HepG2 (cell line): Measurements from ENCODE around the gene PKD1L1. TPM values are rescaled to one million over a fixed set of nuclear protein-coding genes. Genes with fewer than 3 reads are reported as not detected.
A peak's percentile ranks its signal among the peaks of the same experiment; 100 is the strongest.

ENCODE experiments used
- CAMTA2 ChIP-seq: sonication (generic); formaldehyde crosslinking; IDR thresholded peaks from 2 replicates; pipeline ENCODE4 v1.4.0; 2020; ENCODE audit warnings: mild to moderate bottlenecking, missing genetic modification reagents, borderline replicate concordance
- ELF4 ChIP-seq: sonication (generic); formaldehyde crosslinking; IDR thresholded peaks from 2 replicates; pipeline ENCODE4 v1.5.0; 2020; ENCODE audit warnings: missing genetic modification reagents, mild to moderate bottlenecking, moderate library complexity, borderline replicate concordance
- ETV6 ChIP-seq: sonication (generic); formaldehyde crosslinking; conservative IDR thresholded peaks from 2 replicates; pipeline ENCODE4 v1.4.0; 2020; ENCODE audit warnings: missing genetic modification reagents
- FOXA3 ChIP-seq: IDR thresholded peaks from 2 replicates; pipeline ENCODE4 v1.6.1; 2016; ENCODE audit warnings: missing genetic modification reagents, missing compliant biosample characterization
- HMG20B ChIP-seq: conservative IDR thresholded peaks from 2 replicates; pipeline ENCODE4 v1.6.1; 2016; ENCODE audit warnings: missing genetic modification reagents, missing compliant biosample characterization
- ISL2 ChIP-seq: sonication (generic); formaldehyde crosslinking; IDR thresholded peaks from 2 replicates; pipeline ENCODE4 v1.5.0; 2020; ENCODE audit warnings: missing genetic modification reagents
- MTF1 ChIP-seq: sonication (generic); formaldehyde crosslinking; IDR thresholded peaks from 2 replicates; pipeline ENCODE4 v1.5.0; 2020; ENCODE audit warnings: missing genetic modification reagents
- RBM22 ChIP-seq: fragments of 200-400 bp; formaldehyde crosslinking; optimal IDR thresholded peaks from 2 replicates; pipeline ENCODE3; 2017; ENCODE audit warnings: mild to moderate bottlenecking, low read length, moderate library complexity
- RCOR2 ChIP-seq: IDR thresholded peaks from 2 replicates; pipeline ENCODE4 v1.6.1; 2016; ENCODE audit warnings: missing biosample characterization, missing genetic modification reagents
- ZBTB20 ChIP-seq: sonication (generic); formaldehyde crosslinking; IDR thresholded peaks from 2 replicates; pipeline ENCODE4 v1.8.1; 2023; ENCODE audit warnings: missing genetic modification reagents, low read depth, mild to moderate bottlenecking, borderline replicate concordance
- ZNF10 ChIP-seq: sonication (generic); formaldehyde crosslinking; IDR thresholded peaks from 2 replicates; pipeline ENCODE4 v1.4.0; 2020; ENCODE audit warnings: mild to moderate bottlenecking, low read depth, missing genetic modification reagents, borderline replicate concordance
- ZNF329 ChIP-seq: sonication (generic); formaldehyde crosslinking; IDR thresholded peaks from 2 replicates; pipeline ENCODE4 v1.9.0; 2021; ENCODE audit warnings: low read depth, mild to moderate bottlenecking, missing genetic modification reagents
- ZNF780A ChIP-seq: sonication (generic); formaldehyde crosslinking; IDR thresholded peaks from 2 replicates; pipeline ENCODE4 v1.8.0; 2022; ENCODE audit warnings: mild to moderate bottlenecking, missing genetic modification reagents, moderate library complexity
- ZNF782 ChIP-seq: sonication (generic); formaldehyde crosslinking; IDR thresholded peaks from 2 replicates; pipeline ENCODE4 v1.4.0; 2020; ENCODE audit warnings: missing genetic modification reagents, mild to moderate bottlenecking, borderline replicate concordance
- polyA plus RNA-seq, 8 experiments: library from polyadenylated mRNA; depleted of rRNA in 3 of 8; stranded (reverse) in 7 of 8; unstranded in 1 of 8; fragments of >200 nt; fragmentation: Illumina TruSeq in 4 of 8; extraction: Trizol in 4 of 8; gene quantifications; 2 replicates each; pipeline versions ENCODE4 v1.2.1 to v1.2.3, GENCODE V29; 2011 to 2016; ENCODE audit warnings: low read depth in 4 of 8, missing spikeins in 1 of 8, mixed read lengths in 1 of 8; ENCODE audit not compliant: insufficient read depth in 1 of 8
- total RNA-seq, 5 experiments: library from RNA; depleted of rRNA; stranded (reverse); fragments of >200 nt; fragmentation: Illumina TruSeq; extraction: Trizol; gene quantifications; 2 replicates each; pipeline ENCODE4 v1.2.3, GENCODE V29; 2016; ENCODE audit warnings: low read depth in 1 of 5
- TF ChIP-seq, protein P1 (sequence below): IDR thresholded peaks from 2 replicates; pipeline ENCODE4 v1.6.1; 2018; ENCODE audit warnings: missing genetic modification reagents, mild to moderate bottlenecking, missing compliant biosample characterization
- TF ChIP-seq, protein P2 (sequence below): IDR thresholded peaks from 2 replicates; pipeline ENCODE4 v1.6.1; 2016; ENCODE audit warnings: low read depth, borderline replicate concordance
- TF ChIP-seq, protein P3 (sequence below): conservative IDR thresholded peaks from 2 replicates; pipeline ENCODE4 v1.6.1; 2018; ENCODE audit warnings: missing genetic modification reagents
- TF ChIP-seq, protein P4 (sequence below): sonication (generic); formaldehyde crosslinking; IDR thresholded peaks from 2 replicates; pipeline ENCODE4 v1.4.0; 2020; ENCODE audit warnings: missing genetic modification reagents
- TF ChIP-seq, protein P5 (sequence below): sonication (generic); formaldehyde crosslinking; IDR thresholded peaks from 2 replicates; pipeline ENCODE4 v1.5.0; 2020; ENCODE audit warnings: missing genetic modification reagents
- TF ChIP-seq, protein P6 (sequence below): sonication (generic); formaldehyde crosslinking; IDR thresholded peaks from 2 replicates; pipeline ENCODE4 v1.5.0; 2020; ENCODE audit warnings: mild to moderate bottlenecking, missing genetic modification reagents, borderline replicate concordance
- TF ChIP-seq, protein P7 (sequence below): sonication (generic); formaldehyde crosslinking; IDR thresholded peaks from 2 replicates; pipeline ENCODE4 v1.8.0; 2023; ENCODE audit warnings: mild to moderate bottlenecking, missing genetic modification reagents

Gene PKD1L1
- total and polyA plus RNA-seq, 2 of the 13 experiments (the other 11 are each of a cell fraction or from before 2014, with no cell fraction given): 0.01 TPM; not detected in 1

DNA sequence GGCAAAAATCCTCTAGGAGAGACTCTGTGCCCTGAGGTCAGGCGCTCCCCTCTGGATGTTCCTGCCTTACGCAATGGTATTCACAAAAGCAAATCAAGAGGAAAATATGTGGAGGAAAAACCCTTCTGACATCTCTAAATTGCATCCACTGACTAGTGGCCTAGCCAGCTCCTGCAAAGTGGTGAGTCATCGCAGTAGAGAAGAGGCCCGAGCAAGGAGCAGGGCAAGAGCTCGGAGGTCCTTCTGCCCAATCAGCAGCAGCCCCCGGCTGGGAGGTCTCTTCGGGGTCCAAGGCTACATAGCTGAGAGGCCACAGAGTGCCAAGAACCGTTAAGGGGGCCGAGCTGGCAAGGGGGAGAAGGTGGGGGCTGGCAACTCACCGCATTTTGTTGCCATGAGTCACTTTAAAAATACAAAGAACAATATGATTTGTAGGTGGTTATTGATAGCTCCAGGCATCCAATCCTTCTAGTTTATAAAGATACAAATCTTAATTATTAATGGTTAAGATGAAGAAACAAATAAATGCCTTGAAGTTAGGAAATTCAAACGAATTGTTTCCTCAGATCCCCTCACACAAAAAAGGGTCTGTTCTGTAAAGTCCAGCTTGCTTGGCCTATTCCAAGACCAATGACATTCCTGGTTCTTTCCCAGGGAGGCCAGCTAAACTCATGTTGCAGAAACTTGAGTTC, 161.6 kb downstream of the PKD1L1 start (continued):
- TF ChIP-seq, protein P1, sequence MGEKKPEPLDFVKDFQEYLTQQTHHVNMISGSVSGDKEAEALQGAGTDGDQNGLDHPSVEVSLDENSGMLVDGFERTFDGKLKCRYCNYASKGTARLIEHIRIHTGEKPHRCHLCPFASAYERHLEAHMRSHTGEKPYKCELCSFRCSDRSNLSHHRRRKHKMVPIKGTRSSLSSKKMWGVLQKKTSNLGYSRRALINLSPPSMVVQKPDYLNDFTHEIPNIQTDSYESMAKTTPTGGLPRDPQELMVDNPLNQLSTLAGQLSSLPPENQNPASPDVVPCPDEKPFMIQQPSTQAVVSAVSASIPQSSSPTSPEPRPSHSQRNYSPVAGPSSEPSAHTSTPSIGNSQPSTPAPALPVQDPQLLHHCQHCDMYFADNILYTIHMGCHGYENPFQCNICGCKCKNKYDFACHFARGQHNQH (CRISPR knock-in tag): peak; percentile 79; the same call in 1 of the 2 replicates
- TF ChIP-seq, protein P2, sequence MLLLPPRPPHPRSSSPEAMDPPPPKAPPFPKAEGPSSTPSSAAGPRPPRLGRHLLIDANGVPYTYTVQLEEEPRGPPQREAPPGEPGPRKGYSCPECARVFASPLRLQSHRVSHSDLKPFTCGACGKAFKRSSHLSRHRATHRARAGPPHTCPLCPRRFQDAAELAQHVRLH (CRISPR knock-in tag): no peak
- TF ChIP-seq ETV6 (CRISPR knock-in tag) (no peak), ZNF10 (CRISPR knock-in tag) (no peak), RBM22 (no peak), CAMTA2 (CRISPR knock-in tag) (no peak), ZNF782 (no peak), FOXA3 (CRISPR knock-in tag) (peak; percentile 55), ISL2 (CRISPR knock-in tag) (peak; percentile 59; the same call in 1 of the 2 replicates), ELF4 (CRISPR knock-in tag) (no peak), HMG20B (CRISPR knock-in tag) (0 out of 2 replicates have a peak, but pooled peaks have one; percentile 18), ZBTB20 (CRISPR knock-in tag) (no peak), ZNF780A (CRISPR knock-in tag) (no peak), MTF1 (CRISPR knock-in tag) (no peak), RCOR2 (peak; percentile 91; the same call in 1 of the 2 replicates), ZNF329 (CRISPR knock-in tag) (no peak)
- TF ChIP-seq, protein P3, sequence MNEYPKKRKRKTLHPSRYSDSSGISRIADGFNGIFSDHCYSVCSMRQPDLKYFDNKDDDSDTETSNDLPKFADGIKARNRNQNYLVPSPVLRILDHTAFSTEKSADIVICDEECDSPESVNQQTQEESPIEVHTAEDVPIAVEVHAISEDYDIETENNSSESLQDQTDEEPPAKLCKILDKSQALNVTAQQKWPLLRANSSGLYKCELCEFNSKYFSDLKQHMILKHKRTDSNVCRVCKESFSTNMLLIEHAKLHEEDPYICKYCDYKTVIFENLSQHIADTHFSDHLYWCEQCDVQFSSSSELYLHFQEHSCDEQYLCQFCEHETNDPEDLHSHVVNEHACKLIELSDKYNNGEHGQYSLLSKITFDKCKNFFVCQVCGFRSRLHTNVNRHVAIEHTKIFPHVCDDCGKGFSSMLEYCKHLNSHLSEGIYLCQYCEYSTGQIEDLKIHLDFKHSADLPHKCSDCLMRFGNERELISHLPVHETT (CRISPR knock-in tag): no peak
- TF ChIP-seq, protein P4, sequence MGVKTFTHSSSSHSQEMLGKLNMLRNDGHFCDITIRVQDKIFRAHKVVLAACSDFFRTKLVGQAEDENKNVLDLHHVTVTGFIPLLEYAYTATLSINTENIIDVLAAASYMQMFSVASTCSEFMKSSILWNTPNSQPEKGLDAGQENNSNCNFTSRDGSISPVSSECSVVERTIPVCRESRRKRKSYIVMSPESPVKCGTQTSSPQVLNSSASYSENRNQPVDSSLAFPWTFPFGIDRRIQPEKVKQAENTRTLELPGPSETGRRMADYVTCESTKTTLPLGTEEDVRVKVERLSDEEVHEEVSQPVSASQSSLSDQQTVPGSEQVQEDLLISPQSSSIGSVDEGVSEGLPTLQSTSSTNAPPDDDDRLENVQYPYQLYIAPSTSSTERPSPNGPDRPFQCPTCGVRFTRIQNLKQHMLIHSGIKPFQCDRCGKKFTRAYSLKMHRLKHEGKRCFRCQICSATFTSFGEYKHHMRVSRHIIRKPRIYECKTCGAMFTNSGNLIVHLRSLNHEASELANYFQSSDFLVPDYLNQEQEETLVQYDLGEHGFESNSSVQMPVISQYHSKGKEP (CRISPR knock-in tag): no peak
- TF ChIP-seq, protein P5, sequence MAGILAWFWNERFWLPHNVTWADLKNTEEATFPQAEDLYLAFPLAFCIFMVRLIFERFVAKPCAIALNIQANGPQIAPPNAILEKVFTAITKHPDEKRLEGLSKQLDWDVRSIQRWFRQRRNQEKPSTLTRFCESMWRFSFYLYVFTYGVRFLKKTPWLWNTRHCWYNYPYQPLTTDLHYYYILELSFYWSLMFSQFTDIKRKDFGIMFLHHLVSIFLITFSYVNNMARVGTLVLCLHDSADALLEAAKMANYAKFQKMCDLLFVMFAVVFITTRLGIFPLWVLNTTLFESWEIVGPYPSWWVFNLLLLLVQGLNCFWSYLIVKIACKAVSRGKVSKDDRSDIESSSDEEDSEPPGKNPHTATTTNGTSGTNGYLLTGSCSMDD (CRISPR knock-in tag): no peak
- TF ChIP-seq, protein P6, sequence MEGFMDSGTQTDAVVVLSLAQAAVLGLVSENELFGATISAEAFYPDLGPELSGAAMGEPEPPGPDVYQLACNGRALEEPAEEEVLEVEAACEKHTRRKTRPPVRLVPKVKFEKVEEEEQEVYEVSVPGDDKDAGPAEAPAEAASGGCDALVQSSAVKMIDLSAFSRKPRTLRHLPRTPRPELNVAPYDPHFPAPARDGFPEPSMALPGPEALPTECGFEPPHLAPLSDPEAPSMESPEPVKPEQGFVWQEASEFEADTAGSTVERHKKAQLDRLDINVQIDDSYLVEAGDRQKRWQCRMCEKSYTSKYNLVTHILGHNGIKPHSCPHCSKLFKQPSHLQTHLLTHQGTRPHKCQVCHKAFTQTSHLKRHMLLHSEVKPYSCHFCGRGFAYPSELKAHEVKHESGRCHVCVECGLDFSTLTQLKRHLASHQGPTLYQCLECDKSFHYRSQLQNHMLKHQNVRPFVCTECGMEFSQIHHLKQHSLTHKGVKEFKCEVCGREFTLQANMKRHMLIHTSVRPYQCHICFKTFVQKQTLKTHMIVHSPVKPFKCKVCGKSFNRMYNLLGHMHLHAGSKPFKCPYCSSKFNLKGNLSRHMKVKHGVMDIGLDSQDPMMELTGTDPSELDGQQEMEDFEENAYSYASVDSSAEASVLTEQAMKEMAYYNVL (CRISPR knock-in tag): no peak; the same call in 1 of the 2 replicates
- TF ChIP-seq, protein P7, sequence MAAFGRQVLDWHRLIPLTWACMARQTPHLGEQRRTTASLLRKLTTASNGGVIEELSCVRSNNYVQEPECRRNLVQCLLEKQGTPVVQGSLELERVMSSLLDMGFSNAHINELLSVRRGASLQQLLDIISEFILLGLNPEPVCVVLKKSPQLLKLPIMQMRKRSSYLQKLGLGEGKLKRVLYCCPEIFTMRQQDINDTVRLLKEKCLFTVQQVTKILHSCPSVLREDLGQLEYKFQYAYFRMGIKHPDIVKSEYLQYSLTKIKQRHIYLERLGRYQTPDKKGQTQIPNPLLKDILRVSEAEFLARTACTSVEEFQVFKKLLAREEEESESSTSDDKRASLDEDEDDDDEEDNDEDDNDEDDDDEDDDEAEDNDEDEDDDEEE (CRISPR knock-in tag): no peak
